Endometrial microvascular endothelial cells (primary cell): ENCODE data around the gene DCDC1. TPM values are rescaled to one million over a fixed set of nuclear protein-coding genes. Genes with fewer than 3 reads are reported as not detected.

Experiments used
- in situ Hi-C: cut with HindIII; loops from 2 replicates; pipeline ENCODE4 v1.10.0; 2017; ENCODE audit warnings: low sequenced_read_pairs, low pct_unique_long_range_greater_than_20kb; ENCODE audit errors: inconsistent ontology term
- total RNA-seq: library from RNA; depleted of rRNA; stranded (reverse); fragments of >200 nt; gene quantifications from one replicate; pipeline ENCODE4 v1.2.3, GENCODE V29; 2015; ENCODE audit errors: inconsistent ontology term

The DCDC1 gene
- total RNA-seq, 1 donor from 2014 or later = not detected

DNA sequence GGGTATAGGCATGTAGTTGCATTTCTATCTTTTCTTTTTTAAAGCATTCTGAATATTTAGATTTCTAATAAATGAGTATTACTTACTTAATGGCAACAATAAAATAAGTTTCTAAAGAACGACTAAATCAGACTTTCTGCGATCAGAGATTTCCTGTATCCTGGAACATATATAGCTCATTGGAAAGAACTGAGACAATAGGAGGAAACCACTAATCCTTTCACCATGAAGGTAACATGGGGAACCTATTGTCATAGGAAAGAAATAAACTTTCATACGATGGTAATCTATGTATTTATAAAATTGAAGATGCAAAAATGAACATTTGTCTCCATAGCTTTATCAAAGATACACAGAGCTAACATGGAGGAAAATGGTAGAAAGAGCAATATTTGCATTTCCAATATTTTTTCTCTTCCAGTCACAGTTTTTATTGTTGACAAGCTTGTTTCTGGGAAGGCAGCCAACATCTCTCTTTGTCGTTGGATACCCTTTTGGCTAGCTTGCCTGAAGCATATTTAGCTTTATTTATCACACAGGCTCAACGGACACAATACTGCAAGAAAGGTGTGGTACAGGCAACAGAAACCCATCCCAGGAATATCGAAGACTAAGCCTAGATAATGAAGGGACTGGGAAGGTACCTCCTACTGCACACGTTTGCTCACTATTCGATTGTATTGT is 490.1 kb downstream of the DCDC1 start:
- in situ Hi-C loops = no loop called here

- in situ Hi-C loops = no loop called here
Measured at GRCh38 chr11:30878400-30878799, 491.1 kb downstream of the DCDC1 start.

DNA sequence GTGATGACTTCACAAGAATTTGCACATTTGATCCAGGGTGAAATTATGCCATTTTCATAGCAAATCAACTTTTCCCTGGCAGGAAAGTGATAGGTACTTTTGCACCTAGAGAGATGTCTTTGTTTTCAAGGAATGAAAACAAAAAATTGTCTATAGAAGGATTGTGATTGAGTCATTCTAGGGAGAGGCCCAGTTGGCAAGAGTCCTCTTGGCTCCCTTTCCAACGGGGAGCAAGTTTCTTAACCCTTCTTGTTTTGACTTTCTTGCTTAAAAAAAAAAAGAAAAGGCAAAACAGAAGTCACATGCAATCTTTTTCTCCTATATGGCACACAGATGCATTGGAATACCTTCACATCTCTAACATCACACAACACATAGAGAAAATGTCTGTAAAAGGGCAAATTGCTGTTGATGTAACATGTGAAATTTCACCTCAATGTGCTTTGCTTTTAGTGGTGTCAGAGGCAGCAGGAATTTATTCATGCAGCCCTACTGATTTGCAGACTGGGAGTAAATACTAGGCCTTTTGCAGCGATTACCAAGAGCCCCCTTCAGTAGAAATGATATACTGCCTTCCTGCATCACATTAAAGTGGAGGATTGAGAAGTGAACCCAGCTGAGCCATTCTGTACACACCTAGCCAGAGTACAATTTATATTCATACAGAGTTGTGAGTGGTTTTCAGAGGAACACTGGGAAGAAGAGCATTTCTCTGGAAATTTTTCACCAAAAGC is 492.7 kb downstream of the DCDC1 start:
- in situ Hi-C loops = no loop called here

DNA sequence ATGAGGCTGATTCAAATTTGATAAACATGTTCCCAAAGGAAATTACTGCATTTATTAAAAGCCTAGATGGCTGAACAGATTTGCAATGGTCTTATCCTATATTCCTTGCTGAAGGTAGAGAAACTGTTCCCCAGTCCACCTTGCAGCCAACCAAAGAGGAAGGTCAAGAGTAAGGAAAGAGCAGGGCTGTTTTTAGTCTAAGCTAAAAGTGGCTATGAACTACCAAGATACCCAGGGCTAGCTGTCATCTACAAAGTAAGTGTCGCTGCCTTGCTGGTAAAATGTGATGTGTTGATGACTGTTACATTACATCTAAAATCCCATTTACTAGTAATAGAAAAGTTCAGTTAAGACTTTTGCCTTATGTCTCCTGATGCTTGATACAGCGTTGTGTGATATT is 493.3 kb downstream of the DCDC1 start:
- in situ Hi-C loops = no loop called here

DNA sequence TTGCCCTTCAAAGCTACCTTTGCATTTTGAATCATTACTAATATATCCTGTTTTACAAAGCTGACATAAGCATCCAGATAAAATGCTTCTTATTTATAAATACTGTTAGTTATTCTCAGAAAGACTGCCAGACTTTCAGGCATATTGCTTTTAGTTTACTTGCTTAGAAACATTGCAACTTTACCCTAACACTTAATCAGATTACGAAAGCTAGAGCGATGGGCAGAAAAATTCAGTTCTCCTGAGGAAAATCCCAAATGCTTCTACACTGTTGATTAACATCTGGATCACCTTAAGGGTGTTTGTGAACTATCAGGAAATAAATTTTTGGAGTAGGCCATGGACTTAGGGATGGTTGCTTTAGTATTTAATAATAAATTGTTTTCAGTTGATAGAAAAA is 493.7 kb downstream of the DCDC1 start:
- in situ Hi-C loops = no loop called here

DNA sequence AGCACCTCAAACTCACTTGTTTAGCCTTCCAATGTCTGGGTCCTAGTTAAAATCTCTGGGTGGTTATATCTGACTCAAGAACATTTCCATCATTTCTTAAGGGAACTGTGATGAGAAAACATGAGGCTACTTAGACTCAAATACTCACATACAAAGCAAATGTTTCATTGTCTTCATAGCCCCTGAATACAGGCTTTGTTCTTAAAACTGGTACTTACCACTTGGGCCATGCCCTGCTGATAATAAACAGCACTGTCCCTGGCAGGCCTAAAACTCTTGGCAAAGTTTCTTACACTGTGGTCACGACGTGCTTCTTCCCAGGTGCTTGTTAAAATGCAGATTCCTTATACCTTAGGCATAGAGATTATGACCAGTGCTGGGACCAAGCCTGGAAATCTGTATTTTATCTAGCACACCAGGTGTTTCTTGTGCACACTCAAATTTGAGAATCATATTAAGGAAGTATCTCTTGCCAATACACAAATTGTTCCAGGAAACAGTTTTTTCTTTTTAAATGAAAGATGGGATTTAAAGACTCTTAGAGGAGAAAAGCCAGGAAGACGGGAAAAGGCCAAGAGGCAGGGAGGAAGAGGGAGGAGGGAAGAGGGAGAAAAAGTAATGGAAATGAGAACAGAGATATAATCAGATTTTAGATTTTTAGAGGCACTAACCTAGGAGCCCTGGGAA is 495.5 kb downstream of the DCDC1 start:
- in situ Hi-C loops = no loop called here

DNA sequence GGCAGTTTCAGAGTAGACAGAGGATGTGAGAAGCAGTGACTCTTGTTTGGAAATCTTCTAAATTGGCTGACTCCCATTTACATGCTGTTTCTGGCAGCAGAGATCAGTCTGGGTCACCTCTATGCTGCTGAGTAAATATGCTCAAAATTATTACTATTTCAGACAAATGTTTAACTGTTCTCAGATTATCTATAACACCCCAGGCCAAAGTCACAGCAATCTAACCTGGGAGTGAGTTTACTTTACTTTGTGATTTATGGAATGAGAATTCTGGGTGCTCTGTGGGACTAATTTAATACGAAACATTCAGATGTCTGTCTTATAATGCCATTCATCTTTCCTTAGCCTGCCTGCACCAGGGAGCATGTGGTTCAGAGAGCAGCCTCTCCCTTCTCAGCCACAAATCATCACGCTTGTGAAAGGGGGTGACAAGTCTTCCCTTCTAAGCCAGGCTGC is 500.9 kb downstream of the DCDC1 start:
- in situ Hi-C loops = no loop called here

GRCh38 chr11:30863209-30863608 is 506.3 kb downstream of the DCDC1 start:
- in situ Hi-C loops = no loop called here

DNA sequence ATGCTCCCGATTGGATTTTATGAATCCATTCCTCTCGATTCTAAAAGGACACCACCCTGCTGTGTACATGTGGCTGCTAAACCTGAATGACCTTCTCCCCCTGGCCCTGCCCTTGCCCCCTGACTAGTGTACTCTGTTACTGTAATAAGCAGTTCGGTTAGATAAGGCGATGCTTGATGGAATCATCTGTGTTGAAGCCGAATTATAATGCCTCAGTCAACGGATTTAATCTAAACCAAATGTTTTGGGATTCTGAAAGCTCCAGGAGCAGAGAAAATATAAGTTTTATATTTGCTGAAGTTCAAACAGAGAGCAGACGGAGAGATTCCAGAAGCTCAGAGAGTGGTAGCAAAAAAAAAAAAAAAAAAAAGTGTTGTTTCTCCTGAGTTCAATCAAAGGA is 508.0 kb downstream of the DCDC1 start:
- in situ Hi-C loops = no loop called here

GRCh38 chr11:30861064-30861463 is 508.5 kb downstream of the DCDC1 start:
- in situ Hi-C loops = no loop called here

DNA sequence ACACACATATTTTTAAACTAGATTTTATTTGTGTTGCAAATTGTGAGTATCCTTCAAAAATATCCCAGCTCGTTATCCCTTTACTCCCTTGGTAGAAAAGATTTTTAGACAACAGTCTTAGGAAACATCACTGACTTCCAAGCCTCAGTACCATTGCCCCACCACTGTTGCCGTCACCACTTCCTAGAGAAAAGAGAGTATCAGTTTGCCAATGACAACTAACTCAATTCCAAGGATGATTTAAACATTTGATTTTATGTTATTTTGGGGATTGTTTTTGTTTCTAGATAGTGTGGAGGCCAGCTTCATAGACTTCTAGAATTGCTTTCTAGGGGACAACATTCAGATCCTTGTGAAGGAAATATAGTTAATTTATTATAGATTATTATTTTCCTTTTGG is 509.4 kb downstream of the DCDC1 start:
- in situ Hi-C loops = no loop called here

- in situ Hi-C loops = no loop called here
Measured at GRCh38 chr11:30859669-30860068, 509.9 kb downstream of the DCDC1 start.

GRCh38 chr11:30855383-30856006 is 514.0 kb downstream of the DCDC1 start:
- in situ Hi-C loops = no loop called here

- in situ Hi-C loops = no loop called here
Measured at GRCh38 chr11:30853439-30853838, 516.1 kb downstream of the DCDC1 start.

DNA sequence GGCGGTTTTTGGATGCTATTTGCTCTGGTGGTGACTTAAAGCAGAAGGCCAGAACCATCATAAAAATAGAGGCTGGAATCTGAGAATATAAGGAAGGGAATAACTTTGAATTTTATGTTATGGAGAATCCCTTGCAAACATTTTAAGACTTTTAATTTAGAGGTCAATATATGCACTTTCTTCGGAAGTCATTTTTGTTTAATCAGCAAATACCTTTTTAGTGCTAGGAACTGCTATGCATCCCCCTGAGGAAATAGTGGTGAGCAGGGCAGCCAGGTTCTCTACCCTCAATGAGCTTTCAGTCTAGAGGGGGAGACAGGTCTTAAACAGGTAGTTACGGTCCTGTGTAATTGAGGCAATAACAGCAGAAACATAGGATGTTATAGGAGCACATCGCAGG is 516.9 kb downstream of the DCDC1 start:
- in situ Hi-C loops = no loop called here

DNA sequence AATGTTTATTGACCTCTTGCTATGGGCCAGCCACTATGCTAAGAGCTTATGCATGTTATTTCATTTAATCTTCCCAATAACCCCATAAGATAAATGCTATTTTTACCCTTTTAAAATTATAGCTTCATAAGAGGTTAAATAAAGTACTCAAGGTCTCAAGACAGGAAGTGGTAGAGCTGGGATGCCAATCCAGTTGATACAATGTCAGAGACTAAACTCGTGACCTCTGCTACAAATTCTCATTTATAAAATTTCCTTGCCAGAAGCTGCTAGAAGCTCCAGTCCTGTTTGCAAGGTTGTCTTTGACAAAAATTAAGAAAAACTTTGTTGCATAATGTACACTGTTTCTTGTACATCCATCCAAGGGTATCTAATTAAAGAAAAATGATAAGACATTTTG is 517.4 kb downstream of the DCDC1 start:
- in situ Hi-C loops = no loop called here

- in situ Hi-C loops = no loop called here
Measured at GRCh38 chr11:30837252-30837651, 532.3 kb downstream of the DCDC1 start.

GRCh38 chr11:30832831-30833230 is 536.7 kb downstream of the DCDC1 start:
- in situ Hi-C loops = no loop called here

DNA sequence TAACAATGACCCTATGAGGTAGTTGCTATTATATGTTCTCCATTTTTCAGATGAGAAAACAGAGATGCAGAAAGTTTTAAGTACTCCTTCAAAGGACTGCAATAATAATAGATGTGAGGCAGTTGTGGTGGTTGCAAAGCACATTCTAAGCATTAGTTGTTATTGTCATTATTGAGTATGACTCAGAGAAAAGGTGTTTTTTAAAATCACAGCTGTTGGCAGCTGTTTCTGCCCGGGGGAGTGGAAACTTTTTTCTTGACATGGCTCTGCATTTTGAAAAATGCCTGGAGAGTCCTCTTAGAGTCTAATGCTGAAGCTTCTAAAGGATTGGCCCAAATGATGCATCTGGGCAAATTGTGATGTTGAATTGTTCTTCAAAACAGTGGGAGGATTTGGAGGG is 538.9 kb downstream of the DCDC1 start:
- in situ Hi-C loops = no loop called here

DNA sequence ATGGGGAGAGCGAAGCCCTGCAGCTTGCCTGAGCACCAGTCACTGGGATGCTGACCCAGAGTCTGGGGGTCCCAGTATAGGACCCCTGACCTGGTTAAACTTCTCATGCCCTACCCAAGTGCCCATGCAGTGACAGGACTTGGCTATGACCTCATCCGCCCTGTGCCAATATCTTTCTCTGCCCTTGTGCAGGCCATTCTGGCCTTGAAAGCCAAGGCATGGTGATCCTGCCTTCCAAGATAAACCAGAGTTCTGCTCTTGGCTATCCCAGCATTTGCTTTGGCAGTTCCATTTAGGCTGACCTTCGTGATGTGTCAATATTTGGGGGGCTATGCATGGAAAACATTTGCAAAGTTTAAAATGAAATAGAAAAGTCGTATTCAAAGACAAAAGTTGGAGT is 542.6 kb downstream of the DCDC1 start:
- in situ Hi-C loops = no loop called here
